Measurements from ENCODE around the gene MGAT4B. TPM values are rescaled to one million over a fixed set of nuclear protein-coding genes. Genes with fewer than 3 reads are reported as not detected.

MGAT4B gene
- total RNA-seq, 1 donor from 2014 or later, result 131 TPM

DNA sequence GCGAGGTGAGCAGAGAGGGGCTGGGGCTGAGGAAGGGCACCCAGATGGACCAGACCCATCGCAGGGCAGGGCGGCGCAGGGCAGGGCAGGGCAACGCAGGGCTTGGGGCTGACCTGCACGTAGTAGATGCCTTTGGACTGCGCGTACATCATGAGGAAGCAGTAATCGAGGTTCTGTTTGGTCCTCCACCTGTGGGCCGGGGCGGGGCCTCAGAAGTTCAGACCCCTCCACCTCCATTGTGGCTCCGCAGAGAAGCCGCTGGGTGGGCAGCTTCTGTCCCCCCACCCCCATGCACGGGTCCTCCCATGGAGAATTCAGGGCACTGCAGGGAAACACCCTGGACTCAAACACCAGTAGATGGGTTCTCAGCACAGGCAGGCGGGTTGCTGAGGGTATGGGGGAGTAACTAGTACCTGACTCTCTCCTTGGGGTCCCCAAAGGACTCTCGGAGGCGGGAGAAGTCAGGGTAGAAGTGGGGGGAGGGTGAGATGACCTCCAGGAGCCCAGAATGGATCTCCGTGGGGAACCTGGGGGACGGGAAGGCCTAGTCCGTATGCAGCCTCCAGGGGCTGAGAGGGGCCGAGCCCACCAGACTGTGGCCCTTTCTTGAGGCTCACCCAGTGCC is 6.5 kb downstream of the MGAT4B start:
- no peaks in the 10 kb centered on the region for H3K9me3 Mint-ChIP-seq
- no peak overlapping the region for H3K27ac Mint-ChIP-seq
- DNase-seq (ENCODE audit: low spot score in 2 of 2, unreplicated experiment in 2 of 2), result no peak
- H3K4me1 Mint-ChIP-seq, result peaks cover 25% of the 10 kb centered on the region
- TF ChIP-seq, protein P1, sequence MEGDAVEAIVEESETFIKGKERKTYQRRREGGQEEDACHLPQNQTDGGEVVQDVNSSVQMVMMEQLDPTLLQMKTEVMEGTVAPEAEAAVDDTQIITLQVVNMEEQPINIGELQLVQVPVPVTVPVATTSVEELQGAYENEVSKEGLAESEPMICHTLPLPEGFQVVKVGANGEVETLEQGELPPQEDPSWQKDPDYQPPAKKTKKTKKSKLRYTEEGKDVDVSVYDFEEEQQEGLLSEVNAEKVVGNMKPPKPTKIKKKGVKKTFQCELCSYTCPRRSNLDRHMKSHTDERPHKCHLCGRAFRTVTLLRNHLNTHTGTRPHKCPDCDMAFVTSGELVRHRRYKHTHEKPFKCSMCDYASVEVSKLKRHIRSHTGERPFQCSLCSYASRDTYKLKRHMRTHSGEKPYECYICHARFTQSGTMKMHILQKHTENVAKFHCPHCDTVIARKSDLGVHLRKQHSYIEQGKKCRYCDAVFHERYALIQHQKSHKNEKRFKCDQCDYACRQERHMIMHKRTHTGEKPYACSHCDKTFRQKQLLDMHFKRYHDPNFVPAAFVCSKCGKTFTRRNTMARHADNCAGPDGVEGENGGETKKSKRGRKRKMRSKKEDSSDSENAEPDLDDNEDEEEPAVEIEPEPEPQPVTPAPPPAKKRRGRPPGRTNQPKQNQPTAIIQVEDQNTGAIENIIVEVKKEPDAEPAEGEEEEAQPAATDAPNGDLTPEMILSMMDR (IDR thresholded peaks at IDR 0.05; ENCODE audit: unreplicated experiment), result no peak
- no peaks in the 10 kb centered on the region for H3K27me3 Mint-ChIP-seq (ENCODE audit: low read depth)
- no peak overlapping the region for H3K4me3 Mint-ChIP-seq
- H3K36me3 Mint-ChIP-seq, result peaks cover 14% of the 10 kb centered on the region

DNA sequence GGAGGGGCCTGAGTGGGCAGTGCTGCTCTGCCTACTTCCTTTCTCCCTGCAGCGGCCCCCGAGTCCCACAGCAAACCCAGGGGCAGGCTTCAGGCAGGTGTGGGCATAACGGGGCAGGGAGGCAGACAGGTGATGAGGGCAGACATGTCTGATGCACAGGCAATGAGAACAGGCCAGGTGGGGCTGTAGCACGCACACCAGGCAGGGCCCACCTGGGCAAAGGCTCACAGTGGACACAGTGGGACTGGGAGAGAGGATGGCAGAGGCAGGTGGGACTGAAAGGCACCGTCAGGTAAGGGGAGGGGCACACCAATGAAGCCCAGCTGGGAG is 7.1 kb downstream of the MGAT4B start:
- TF ChIP-seq, protein P1 (IDR thresholded peaks at IDR 0.05; ENCODE audit: unreplicated experiment), result no peak
- H3K27me3 Mint-ChIP-seq (ENCODE audit: low read depth), result no peaks in the 10 kb centered on the region
- no peak overlapping the region for H3K27ac Mint-ChIP-seq
- H3K36me3 Mint-ChIP-seq, result peaks cover 14% of the 10 kb centered on the region
- no peaks in the 10 kb centered on the region for H3K9me3 Mint-ChIP-seq
- H3K4me3 Mint-ChIP-seq, result no peak overlapping the region
- DNase-seq (ENCODE audit: low spot score in 2 of 2, unreplicated experiment in 2 of 2), result no peak
- H3K4me1 Mint-ChIP-seq, result peaks cover 20% of the 10 kb centered on the region

DNA sequence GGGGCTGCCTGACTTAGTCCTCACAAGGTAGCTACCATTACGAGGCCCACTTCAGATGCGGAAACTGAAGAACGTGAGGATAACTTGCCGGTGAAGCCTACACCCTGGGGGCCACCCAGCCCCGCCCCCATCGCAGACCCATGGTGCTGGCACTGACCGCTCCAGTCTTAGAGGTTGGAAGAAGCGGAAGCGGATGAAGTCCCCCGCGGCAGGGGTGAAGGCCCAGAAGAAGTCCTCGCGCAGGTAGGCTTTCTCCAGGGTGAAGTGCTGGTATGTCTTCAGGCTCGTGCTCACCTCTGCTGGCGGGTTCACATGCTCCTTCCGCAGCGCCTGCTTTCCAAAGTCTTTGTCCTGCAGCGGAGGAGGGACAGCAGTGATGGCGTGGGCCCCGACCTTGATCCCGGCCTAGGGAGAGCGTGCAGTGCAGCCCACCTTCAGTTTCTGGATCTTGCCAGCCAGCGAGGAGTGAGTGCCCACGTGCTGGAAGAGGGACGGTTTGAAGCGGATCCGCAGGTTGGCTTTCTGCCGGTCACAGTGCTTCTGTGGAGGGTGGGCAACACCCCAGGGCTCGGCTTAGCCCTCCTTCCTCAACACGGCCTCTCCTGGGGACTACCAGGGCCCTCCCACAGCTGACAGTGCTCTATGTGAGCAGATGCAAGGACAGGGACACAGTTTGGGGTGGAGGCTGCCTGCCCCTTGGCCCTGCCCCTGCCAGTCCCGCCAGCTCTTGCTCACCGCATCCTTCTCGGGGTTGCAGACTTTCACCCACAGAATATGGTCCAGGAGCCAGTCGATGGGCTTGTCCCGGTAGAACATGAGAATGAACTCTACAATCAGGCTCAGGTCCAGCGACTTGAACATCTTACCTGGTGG is 7.7 kb downstream of the MGAT4B start:
- Mint-ChIP-seq H3K9me3 (no peaks in the 10 kb centered on the region), H3K27me3 (ENCODE audit: low read depth) (peaks cover 2% of the 10 kb centered on the region), H3K27ac (no peak overlapping the region), H3K4me3 (no peak overlapping the region), H3K36me3 (peaks cover 14% of the 10 kb centered on the region), H3K4me1 (peaks cover 15% of the 10 kb centered on the region)
- DNase-seq (ENCODE audit: low spot score in 2 of 2, unreplicated experiment in 2 of 2), result no peak
- TF ChIP-seq, protein P1 (IDR thresholded peaks at IDR 0.05; ENCODE audit: unreplicated experiment), result no peak

DNA sequence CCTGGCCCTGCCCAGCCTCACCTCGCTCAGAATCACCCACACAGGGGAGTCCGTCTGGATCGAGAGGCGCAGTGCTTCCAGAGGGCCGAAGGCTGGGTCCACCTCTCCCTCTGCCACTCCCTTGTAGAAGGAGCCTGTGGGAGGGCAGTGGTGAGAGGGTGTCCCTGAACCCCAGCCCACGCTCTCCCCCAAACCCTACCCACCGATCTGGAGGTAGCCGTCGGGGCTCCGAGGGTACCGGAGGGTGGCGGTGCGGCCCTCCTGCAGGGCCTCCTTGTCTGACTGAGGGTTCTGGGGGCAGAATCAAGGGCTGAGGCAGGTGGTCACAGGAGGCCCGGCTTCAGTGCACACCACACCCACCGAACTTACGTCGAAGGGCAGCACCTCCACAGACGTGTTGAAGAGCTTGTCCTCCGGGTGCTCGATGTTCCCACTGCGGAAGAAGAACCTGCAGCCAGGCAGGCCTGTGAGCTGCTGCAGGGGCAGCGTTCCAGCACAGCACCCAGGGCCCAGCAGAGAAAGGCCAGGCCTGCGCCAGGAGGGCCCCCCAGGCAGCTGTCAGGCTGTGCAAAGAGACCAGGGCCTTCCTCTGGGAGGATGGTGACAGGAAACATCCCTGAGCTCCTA is 8.4 kb downstream of the MGAT4B start:
- TF ChIP-seq, protein P1 (IDR thresholded peaks at IDR 0.05; ENCODE audit: unreplicated experiment), result no peak
- Mint-ChIP-seq H3K4me1 (peaks cover 9% of the 10 kb centered on the region), H3K27me3 (ENCODE audit: low read depth) (peaks cover 2% of the 10 kb centered on the region)

DNA sequence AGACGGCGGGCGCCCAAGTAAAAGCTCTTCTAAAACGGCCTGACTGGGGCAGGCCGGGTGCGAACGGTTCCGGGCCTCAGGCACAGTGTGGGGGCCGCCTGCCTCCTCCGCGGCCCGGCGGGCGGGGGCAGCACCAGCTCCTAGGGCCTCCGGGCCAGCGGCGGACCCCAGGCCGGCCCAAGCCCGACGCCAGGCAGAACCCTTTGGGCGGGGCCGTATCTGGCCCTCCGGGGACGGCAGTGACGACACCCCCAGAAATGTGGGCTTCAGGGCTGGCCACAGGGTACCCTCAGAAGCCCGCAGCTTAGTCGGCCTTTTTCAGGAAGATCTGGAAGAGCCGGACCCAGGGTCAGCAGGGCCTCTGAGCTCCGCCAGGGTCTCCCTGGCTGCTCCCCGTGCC is 8.9 kb downstream of the MGAT4B start:
- peaks cover 14% of the 10 kb centered on the region for H3K36me3 Mint-ChIP-seq
- TF ChIP-seq, protein P1 (IDR thresholded peaks at IDR 0.05; ENCODE audit: unreplicated experiment), result no peak
- no peak overlapping the region for H3K27ac Mint-ChIP-seq
- DNase-seq (ENCODE audit: low spot score in 2 of 2, unreplicated experiment in 2 of 2), result no peak
- H3K4me1 Mint-ChIP-seq, result peaks cover 7% of the 10 kb centered on the region
- H3K27me3 Mint-ChIP-seq (ENCODE audit: low read depth), result peaks cover 2% of the 10 kb centered on the region
- no peak overlapping the region for H3K4me3 Mint-ChIP-seq
- H3K9me3 Mint-ChIP-seq, result no peaks in the 10 kb centered on the region

More for the DNA sequence above, 8.4 kb downstream of the MGAT4B start:
- Mint-ChIP-seq H3K36me3 (peaks cover 14% of the 10 kb centered on the region), H3K9me3 (no peaks in the 10 kb centered on the region), H3K4me3 (no peak overlapping the region), H3K27ac (no peak overlapping the region)
- no peak for DNase-seq (ENCODE audit: low spot score in 2 of 2, unreplicated experiment in 2 of 2)

All from mesothelial cell of epicardium (in vitro differentiated cells).